ENCODE results near the gene ENG. TPM values are rescaled to one million over a fixed set of nuclear protein-coding genes. Genes with fewer than 3 reads are reported as not detected.
"Not testable (repeated sequence)": the region's sequence is repeated elsewhere in the genome, so short reads cannot be mapped to it uniquely, and the experiment has no call there.

The ENG gene
- total and polyA plus RNA-seq, 8 donors: 4.0 to 58.5 (median 25.2) TPM

GRCh38 chr9:127785933-127786772 is 68.3 kb downstream of the ENG start, which contains the start of gene CDK9:
TSS of gene CDK9 (plus strand) at chr9:127786034. CDS start at chr9:127786149, 115 bp downstream.
- 0 to 1% (median 0%) methylated on average over 53 to 75 of the region's 75 CpGs for WGBS, 5 donors
- DNase-seq: peak; percentile 93 to 97
- Histone ChIP-seq H3K36me3 (peaks cover 41 to 44% (median 42%) of the 10 kb centered on the region in 4 donors), H3K9me3 (no peaks in the 10 kb centered on the region), H3K27me3 (no peaks in the 10 kb centered on the region), H3K4me3 (peak within 1 kb of the TSS; percentile 97 to 100 (median 99)), H3K4me1 (peaks cover 18 to 78% (median 46%) of the 10 kb centered on the region in 4 donors), H3K27ac (peak within 1 kb of the TSS; percentile 93 to 99 (median 97))
- intact Hi-C loops (cut with DNase I; ENCODE audit: low total_unique reads): no loop called here
- TF ChIP-seq POLR2AphosphoS5 (IDR thresholded peaks at IDR 0.05) (peak; percentile 59 to 90 (median 87)), POLR2A (IDR thresholded peaks at IDR 0.05) (no peak)

- no peaks in the 10 kb centered on the region for H3K9me3 ChIP-seq
Measured at GRCh38 chr9:127785023-127785932, 69.2 kb downstream of the ENG start.

DNA sequence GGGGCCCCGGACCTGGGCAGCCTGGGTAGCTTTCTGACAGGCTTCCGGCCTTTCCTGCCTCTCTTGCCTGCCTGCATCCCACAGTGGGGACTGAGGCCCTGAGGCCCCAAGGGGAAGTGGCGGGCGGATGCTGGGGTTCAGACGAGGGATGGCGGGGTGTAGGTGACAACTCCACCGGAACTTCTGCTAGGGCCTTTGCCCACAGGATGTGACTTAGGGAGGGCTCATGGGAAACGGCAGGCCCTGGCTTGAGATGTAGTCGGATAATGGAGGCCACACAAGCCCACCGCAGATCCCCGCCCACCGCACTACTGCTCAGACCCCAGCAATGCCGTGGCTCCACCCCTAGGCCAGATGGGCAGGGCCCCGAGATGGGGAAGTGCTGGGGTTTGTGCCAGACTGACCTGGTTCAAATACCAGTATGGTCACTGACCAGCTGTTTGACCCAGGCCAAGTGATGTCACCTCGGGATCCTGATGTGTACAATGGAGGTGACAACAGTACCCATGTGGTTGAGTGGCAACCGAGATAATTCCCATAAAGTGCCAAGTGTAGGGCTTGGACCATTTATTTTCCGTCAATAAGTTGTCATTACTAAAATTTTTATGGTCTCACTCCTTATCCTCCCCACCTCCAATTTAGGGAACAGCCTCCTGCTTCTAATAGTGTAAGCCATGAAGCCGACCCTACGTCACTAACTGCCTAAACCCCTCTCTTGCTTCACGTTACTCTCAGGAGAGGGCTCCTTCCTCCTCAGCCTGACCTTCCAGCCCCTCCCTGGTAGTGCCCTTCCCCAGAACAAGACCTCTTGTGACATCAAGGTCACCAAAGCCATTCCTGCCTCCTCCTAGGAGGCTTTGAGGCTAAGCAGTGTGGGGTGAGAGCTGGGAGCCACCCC is 71.1 kb downstream of the ENG start:
- DNase-seq: peak; percentile 57 to 67
- Histone ChIP-seq H3K9me3 (no peaks in the 10 kb centered on the region), H3K36me3 (peaks cover 13 to 16% (median 14%) of the 10 kb centered on the region in 4 donors), H3K4me1 (peaks cover 18 to 78% (median 45%) of the 10 kb centered on the region in 4 donors), H3K27me3 (no peaks in the 10 kb centered on the region), H3K4me3 (no peak overlapping the region), H3K27ac (peak overlapping the region; percentile 50 to 99 (median 96))
- TF ChIP-seq POLR2A (IDR thresholded peaks at IDR 0.05) (no peak), EP300 (IDR thresholded peaks at IDR 0.05) (no peak), POLR2AphosphoS5 (IDR thresholded peaks at IDR 0.05) (peak in 2 of 3 donors; percentile 26 to 39), CTCF (IDR thresholded peaks at IDR 0.05) (no peak)
- 61 to 70% (median 63%) methylated on average over 17 to 20 of the region's 20 CpGs for WGBS, 5 donors
- intact Hi-C loops (cut with DNase I; ENCODE audit: low total_unique reads): loop anchor here (5.0 kb wide), 2 partner anchors 46 to 176 kb away; partner anchors contain the start of gene TOR2A

More at GRCh38 chr9:127785023-127785932, 69.2 kb downstream of the ENG start:
- peak; percentile 91 to 96 for DNase-seq
- TF ChIP-seq POLR2AphosphoS5 (IDR thresholded peaks at IDR 0.05): peak in 2 of 3 donors; percentile 29 to 44
- TF ChIP-seq EP300 (IDR thresholded peaks at IDR 0.05): no peak
- peak in 6 of 7 experiments; percentile 85 to 99 (median 94) for TF ChIP-seq CTCF (IDR thresholded peaks at IDR 0.05)
- peaks cover 18 to 78% (median 50%) of the 10 kb centered on the region in 4 donors for H3K4me1 ChIP-seq
- intact Hi-C loops (cut with DNase I; ENCODE audit: low total_unique reads): no loop called here
- H3K27ac ChIP-seq: peak overlapping the region; percentile 93 to 99 (median 97)
- 0 to 1% (median 1%) methylated on average over 4 to 116 of the region's 123 CpGs for WGBS, 5 donors
- peaks cover 33 to 35% (median 33%) of the 10 kb centered on the region in 4 donors for H3K36me3 ChIP-seq
- no peaks in the 10 kb centered on the region for H3K27me3 ChIP-seq
- H3K4me3 ChIP-seq: peak overlapping the region; percentile 97 to 100 (median 99)

GRCh38 chr9:127781806-127782205 is 72.7 kb downstream of the ENG start:
- WGBS, 5 donors: 86 to 97% (median 90%) methylated on average over 4 of the region's 4 CpGs
- Histone ChIP-seq H3K27me3 (no peaks in the 10 kb centered on the region), H3K36me3 (peaks cover 0 to under 1% (median 0%) of the 10 kb centered on the region in 4 donors), H3K9me3 (no peaks in the 10 kb centered on the region), H3K4me3 (no peak overlapping the region), H3K27ac (peak overlapping the region in 2 of 5 donors; percentile 8 to 85), H3K4me1 (peaks cover 9 to 71% (median 30%) of the 10 kb centered on the region in 4 donors)
- intact Hi-C loops (cut with DNase I; ENCODE audit: low total_unique reads): loop anchor here (5.0 kb wide), 2 partner anchors 45 to 175 kb away; partner anchors contain the start of gene TOR2A
- DNase-seq: no peak
- TF ChIP-seq EP300 (IDR thresholded peaks at IDR 0.05) (no peak), CTCF (IDR thresholded peaks at IDR 0.05) (no peak), POLR2A (IDR thresholded peaks at IDR 0.05) (no peak), POLR2AphosphoS5 (IDR thresholded peaks at IDR 0.05) (no peak)

DNA sequence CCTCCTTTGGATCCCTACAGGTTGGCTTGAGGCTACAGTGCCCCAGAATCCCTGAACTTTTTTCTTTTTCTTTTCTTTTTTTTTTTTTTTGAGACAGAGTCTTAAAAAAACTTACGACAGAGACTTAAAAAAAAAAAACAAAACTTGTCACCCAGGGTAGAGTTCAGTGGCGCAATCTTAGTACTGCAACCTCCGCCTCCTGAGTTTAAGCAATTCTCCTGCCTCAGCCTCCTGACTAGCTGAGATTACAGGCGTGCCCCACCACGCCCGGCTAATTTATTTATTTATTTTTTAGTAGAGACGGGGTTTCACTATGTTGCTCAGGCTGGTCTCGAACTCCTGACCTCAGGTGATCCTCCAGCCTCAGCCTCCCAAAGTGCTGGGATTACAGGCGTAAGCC is 73.5 kb downstream of the ENG start:
- Histone ChIP-seq H3K4me1 (peaks cover 7 to 72% (median 24%) of the 10 kb centered on the region in 4 donors), H3K27ac (peak overlapping the region in 3 of 5 donors; percentile 13 to 89 (median 85))
- not testable (repeated sequence) for H3K9me3 ChIP-seq, H3K4me3 ChIP-seq, H3K36me3 ChIP-seq, H3K27me3 ChIP-seq, DNase-seq
- WGBS, 5 donors: 78 to 84% (median 82%) methylated on average over 9 of the region's 9 CpGs
- intact Hi-C loops (cut with DNase I; ENCODE audit: low total_unique reads): loop anchor here (5.0 kb wide), 2 partner anchors 44 to 174 kb away; partner anchors contain the start of gene TOR2A

All from stomach (tissue), 9 donors.